Activated CD4-positive, alpha-beta T cell treated with anti-CD3 and anti-CD28 coated beads for 4 hours (primary cell): ENCODE data around the gene HK2.

Experiments used
- DNase-seq, 2 donors: peaks; one replicate each; pipeline ENCODE4 v3.0.0-alpha.2; 2020

The HK2 gene

GRCh38 chr2:74942263-74942662, 108.3 kb downstream of the HK2 start:
- no peak for DNase-seq
